MM.1S (cell line): ENCODE results near the gene FGR.

Source experiments
- DNase-seq: peaks from one replicate; pipeline ENCODE4 v3.0.0-alpha.2; 2015
- H2AFZ ChIP-seq: fragments of 300-600 bp; sonication (generic); 2 replicates; pipeline ENCODE4 v1.6.0; 2016; ENCODE audit warnings: antibody characterized with exemption, low read length
- H3F3A ChIP-seq: fragments of 300-600 bp; sonication (generic); 2 replicates; pipeline ENCODE4 v1.6.1; 2016; ENCODE audit warnings: mild to moderate bottlenecking, antibody characterized with exemption, low read length, moderate library complexity, mixed read lengths; ENCODE audit not compliant: insufficient read depth
- H3K27ac ChIP-seq: fragments of 300-600 bp; sonication (generic); 2 replicates; pipeline ENCODE4 v1.5.1; 2016; ENCODE audit warnings: mild to moderate bottlenecking, low read length
- H3K27me3 ChIP-seq: fragments of 300-600 bp; sonication (generic); replicated peaks from 2 replicates; pipeline ENCODE4 v1.6.0; 2016; ENCODE audit warnings: low read length; ENCODE audit not compliant: insufficient read depth
- H3K36me3 ChIP-seq: fragments of 300-600 bp; sonication (generic); replicated peaks from 2 replicates; pipeline ENCODE4 v1.6.1; 2016; ENCODE audit warnings: mild to moderate bottlenecking, low read length, mixed read lengths; ENCODE audit not compliant: insufficient read depth
- H3K4me1 ChIP-seq: fragments of 300-600 bp; sonication (generic); 2 replicates; pipeline ENCODE4 v1.6.1; 2016; ENCODE audit warnings: low read length, mixed read lengths
- H3K4me2 ChIP-seq: fragments of 300-600 bp; sonication (generic); 2 replicates; pipeline ENCODE4 v1.6.0; 2016; ENCODE audit warnings: low read depth, low read length
- H3K4me3 ChIP-seq: fragments of 300-600 bp; sonication (generic); 2 replicates; pipeline ENCODE4 v1.5.1; 2016; ENCODE audit warnings: low read length, mixed read lengths
- H3K79me2 ChIP-seq: fragments of 300-600 bp; sonication (generic); 2 replicates; pipeline ENCODE4 v1.6.1; 2016; ENCODE audit warnings: mixed run types, low read length, mixed read lengths
- H3K9ac ChIP-seq: fragments of 300-600 bp; sonication (generic); 2 replicates; pipeline ENCODE4 v1.6.1; 2016; ENCODE audit warnings: low read length, mixed read lengths
- H3K9me2 ChIP-seq: fragments of 300-600 bp; sonication (generic); replicated peaks from 2 replicates; pipeline ENCODE4 v1.6.1; 2016; ENCODE audit warnings: mild to moderate bottlenecking, low read length, mixed read lengths; ENCODE audit not compliant: insufficient read depth
- H3K9me3 ChIP-seq: fragments of 300-600 bp; sonication (generic); replicated peaks from 2 replicates; pipeline ENCODE4 v1.6.1; 2016; ENCODE audit warnings: mild to moderate bottlenecking, low read length, mixed read lengths; ENCODE audit not compliant: insufficient read depth
- H4K20me1 ChIP-seq: fragments of 300-600 bp; sonication (generic); 2 replicates; pipeline ENCODE4 v1.6.1; 2016; ENCODE audit warnings: mild to moderate bottlenecking, low read length, moderate library complexity, mixed read lengths; ENCODE audit not compliant: insufficient read depth
- CTCF ChIP-seq: fragments of 300-600 bp; sonication (generic); IDR thresholded peaks from 2 replicates; pipeline ENCODE4 v1.5.1; 2016; ENCODE audit warnings: antibody characterized with exemption, low read length, mixed read lengths
- EZH2 ChIP-seq: fragments of 300-600 bp; sonication (generic); optimal IDR thresholded peaks from 2 replicates; pipeline ENCODE3; 2017; ENCODE audit warnings: low read depth, mild to moderate bottlenecking, antibody characterized with exemption, low read length, mixed read lengths
- EZH2phosphoT487 ChIP-seq: fragments of 300-600 bp; sonication (generic); IDR thresholded peaks from 2 replicates; pipeline ENCODE4 v1.6.1; 2018; ENCODE audit warnings: antibody characterized with exemption, low read length

FGR gene

GRCh38 chr1:27678747-27679146 lies 43.8 kb upstream of the FGR start:
- no peak overlapping the region for H2AFZ ChIP-seq
- TF ChIP-seq EZH2phosphoT487 (no peak), CTCF (no peak), EZH2 (no peak)

GRCh38 chr1:27676410-27676809 lies 41.4 kb upstream of the FGR start:
- TF ChIP-seq EZH2phosphoT487 = no peak
- no peak for TF ChIP-seq CTCF
- no peak for TF ChIP-seq EZH2
- H4K20me1 ChIP-seq = no peaks in the 10 kb centered on the region
- H3K4me1 ChIP-seq = 0 out of 2 replicates have a peak, but pooled peaks cover 11% of the 10 kb centered on the region
- no peaks in the 10 kb centered on the region for H3K9me3 ChIP-seq
- H3F3A ChIP-seq = peaks cover 10% of the 10 kb centered on the region
- H3K9ac ChIP-seq = no peak overlapping the region
- H3K36me3 ChIP-seq = no peaks in the 10 kb centered on the region
- no peak overlapping the region for H3K4me3 ChIP-seq
- H3K4me2 ChIP-seq = no peak overlapping the region
- no peaks in the 10 kb centered on the region for H3K9me2 ChIP-seq
- DNase-seq = no peak
- no peaks in the 10 kb centered on the region for H3K27me3 ChIP-seq
- H3K79me2 ChIP-seq = no peaks in the 10 kb centered on the region
- H2AFZ ChIP-seq = no peak overlapping the region
- no peak overlapping the region for H3K27ac ChIP-seq

More at GRCh38 chr1:27678747-27679146, 43.8 kb upstream of the FGR start:
- H4K20me1 ChIP-seq = no peaks in the 10 kb centered on the region
- no peaks in the 10 kb centered on the region for H3K9me2 ChIP-seq
- no peaks in the 10 kb centered on the region for H3F3A ChIP-seq
- DNase-seq = no peak
- H3K4me2 ChIP-seq = no peak overlapping the region
- H3K9me3 ChIP-seq = no peaks in the 10 kb centered on the region
- H3K27me3 ChIP-seq = no peaks in the 10 kb centered on the region
- H3K27ac ChIP-seq = no peak overlapping the region
- H3K36me3 ChIP-seq = no peaks in the 10 kb centered on the region
- H3K4me1 ChIP-seq = no peaks in the 10 kb centered on the region
- no peak overlapping the region for H3K4me3 ChIP-seq
- H3K9ac ChIP-seq = no peak overlapping the region
- H3K79me2 ChIP-seq = no peaks in the 10 kb centered on the region

- no peaks in the 10 kb centered on the region for H3K9me2 ChIP-seq
- H3K4me3 ChIP-seq = peak overlapping the region; percentile 47
- peak overlapping the region; percentile 5; the same call in 1 of the 2 replicates for H3K9ac ChIP-seq
- H3K27ac ChIP-seq = peak overlapping the region; percentile 26; the same call in 1 of the 2 replicates
- no peaks in the 10 kb centered on the region for H3K36me3 ChIP-seq
- H3K79me2 ChIP-seq = no peaks in the 10 kb centered on the region
- H3K4me1 ChIP-seq = peaks cover 17% of the 10 kb centered on the region; the same call in 1 of the 2 replicates
- no peaks in the 10 kb centered on the region for H3K27me3 ChIP-seq
- H2AFZ ChIP-seq = peak overlapping the region; percentile 92
- peak overlapping the region; percentile 91 for H3K4me2 ChIP-seq
- no peaks in the 10 kb centered on the region for H4K20me1 ChIP-seq
- H3K9me3 ChIP-seq = no peaks in the 10 kb centered on the region
- DNase-seq = no peak
- TF ChIP-seq EZH2phosphoT487 (no peak), EZH2 (no peak), CTCF (no peak)
- H3F3A ChIP-seq = peaks cover 10% of the 10 kb centered on the region
Measured at GRCh38 chr1:27672750-27673112, 37.7 kb upstream of the FGR start.
